GM23248 (cell line): ENCODE measurements around the gene CDKAL1.
"Not testable (repeated sequence)": the region's sequence is repeated elsewhere in the genome, so short reads cannot be mapped to it uniquely, and the experiment has no call there.

ENCODE experiments used
- EZH2 ChIP-seq: fragments of 200-600 bp; sonication (generic); IDR thresholded peaks from 2 replicates; pipeline ENCODE4 v1.6.1; 2018; ENCODE audit warnings: antibody characterized with exemption, mild to moderate bottlenecking; ENCODE audit not compliant: insufficient read depth, poor library complexity, severe bottlenecking
- EZH2phosphoT487 ChIP-seq: fragments of 200-600 bp; sonication (generic); IDR thresholded peaks from 2 replicates; pipeline ENCODE4 v1.6.1; 2018; ENCODE audit warnings: antibody characterized with exemption, moderate library complexity, mild to moderate bottlenecking, low read depth; ENCODE audit not compliant: insufficient read depth

DNA sequence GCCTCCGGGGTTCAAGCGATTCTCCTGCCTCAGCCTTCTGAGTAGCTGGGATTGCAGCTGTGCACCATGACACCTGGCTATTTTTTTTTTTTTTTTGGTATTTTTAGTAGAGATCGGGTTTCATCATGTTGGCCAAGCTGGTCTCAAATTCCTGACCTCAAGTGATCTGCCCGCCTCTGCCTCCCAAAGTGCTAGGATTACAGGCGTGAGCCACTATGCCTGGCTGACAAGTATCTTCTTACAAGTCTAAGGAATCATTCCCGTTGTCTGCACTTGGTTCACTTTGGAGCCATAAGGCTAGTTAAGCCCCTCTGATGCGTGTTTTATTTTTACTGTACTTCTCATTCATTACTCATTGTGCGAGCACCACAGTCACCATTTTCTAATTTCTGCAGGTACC lies 198.1 kb downstream of the CDKAL1 start:
- TF ChIP-seq EZH2, EZH2phosphoT487: not testable (repeated sequence)
